ENCODE measurements around the gene TM7SF2.
"Not testable (repeated sequence)": the region's sequence is repeated elsewhere in the genome, so short reads cannot be mapped to it uniquely, and the experiment has no call there.

TM7SF2 gene

DNA sequence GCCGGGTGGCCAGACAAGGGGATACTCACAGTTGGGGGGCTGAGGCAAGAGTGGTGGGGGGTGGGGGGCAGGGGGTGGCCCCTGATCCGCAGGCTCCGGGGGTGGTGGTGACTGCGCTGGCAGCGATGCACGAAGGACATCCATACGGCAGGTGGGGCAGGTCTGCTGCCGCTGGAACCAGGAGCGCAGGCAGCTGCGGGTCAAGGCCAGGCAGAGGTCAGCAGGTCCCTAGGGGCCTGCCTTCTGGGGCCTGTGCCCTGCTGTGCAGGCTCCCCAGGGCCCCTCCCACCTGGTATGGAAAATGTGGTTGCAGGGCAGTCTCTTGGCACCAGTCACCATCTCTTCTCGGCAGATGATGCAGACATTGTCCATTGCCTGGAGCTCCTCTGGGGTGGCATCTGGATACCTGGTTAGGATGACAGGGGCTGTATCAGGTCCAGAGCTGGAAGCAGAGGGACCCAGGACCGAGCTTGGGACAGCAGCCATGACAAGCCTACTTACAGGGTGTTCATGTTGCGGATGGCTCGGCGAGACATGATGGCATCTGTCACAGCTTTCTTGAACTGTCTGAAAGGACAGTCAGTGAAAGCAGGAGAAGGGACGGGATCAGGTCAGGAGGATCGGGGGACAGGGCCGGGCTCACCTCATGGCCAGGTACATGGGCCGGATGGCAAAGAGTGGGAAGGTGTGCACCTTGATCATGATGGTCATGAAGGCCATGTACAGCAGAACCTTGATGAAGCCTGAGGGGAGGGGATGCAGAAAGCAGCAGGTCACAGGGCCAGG is 19.2 kb downstream of the TM7SF2 start:
- DNase-seq (ENCODE audit: low read depth), result no peak

DNA sequence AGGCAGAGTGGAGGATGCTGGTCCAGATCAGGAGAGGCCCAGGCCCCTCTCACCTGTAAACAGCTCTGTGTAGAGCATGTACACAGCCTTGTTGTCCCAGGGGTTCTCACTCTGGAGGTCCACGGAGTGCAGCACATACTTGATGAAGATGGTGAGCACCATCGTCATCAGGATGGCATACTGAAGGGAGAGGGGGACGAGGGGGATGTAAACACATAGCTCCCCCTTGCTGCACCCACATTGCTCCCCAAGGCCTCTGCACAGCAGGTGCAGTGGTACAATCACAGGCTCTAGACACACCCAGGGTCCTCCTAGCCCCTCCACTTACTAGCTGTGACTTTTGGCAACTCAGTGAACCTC is 19.7 kb downstream of the TM7SF2 start:
- no peak for DNase-seq (ENCODE audit: low read depth)

DNA sequence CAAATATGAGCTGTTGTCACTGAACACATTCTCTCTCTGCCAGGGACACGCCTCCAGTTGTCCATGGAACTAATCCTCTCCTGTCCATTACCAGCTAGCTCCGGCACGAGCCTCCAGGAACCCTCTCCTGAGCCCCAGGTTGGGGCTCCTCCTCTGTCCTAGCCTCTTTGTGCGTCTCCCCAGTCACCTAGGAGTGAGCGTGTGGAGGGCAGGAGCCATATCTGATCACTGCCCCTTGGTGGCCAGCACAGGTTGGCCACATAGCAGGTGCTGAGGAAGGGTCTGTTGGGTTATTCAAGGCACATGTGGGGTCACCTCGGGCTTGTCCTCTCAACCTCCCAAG is 20.2 kb downstream of the TM7SF2 start:
- DNase-seq (ENCODE audit: low read depth), result no peak

DNA sequence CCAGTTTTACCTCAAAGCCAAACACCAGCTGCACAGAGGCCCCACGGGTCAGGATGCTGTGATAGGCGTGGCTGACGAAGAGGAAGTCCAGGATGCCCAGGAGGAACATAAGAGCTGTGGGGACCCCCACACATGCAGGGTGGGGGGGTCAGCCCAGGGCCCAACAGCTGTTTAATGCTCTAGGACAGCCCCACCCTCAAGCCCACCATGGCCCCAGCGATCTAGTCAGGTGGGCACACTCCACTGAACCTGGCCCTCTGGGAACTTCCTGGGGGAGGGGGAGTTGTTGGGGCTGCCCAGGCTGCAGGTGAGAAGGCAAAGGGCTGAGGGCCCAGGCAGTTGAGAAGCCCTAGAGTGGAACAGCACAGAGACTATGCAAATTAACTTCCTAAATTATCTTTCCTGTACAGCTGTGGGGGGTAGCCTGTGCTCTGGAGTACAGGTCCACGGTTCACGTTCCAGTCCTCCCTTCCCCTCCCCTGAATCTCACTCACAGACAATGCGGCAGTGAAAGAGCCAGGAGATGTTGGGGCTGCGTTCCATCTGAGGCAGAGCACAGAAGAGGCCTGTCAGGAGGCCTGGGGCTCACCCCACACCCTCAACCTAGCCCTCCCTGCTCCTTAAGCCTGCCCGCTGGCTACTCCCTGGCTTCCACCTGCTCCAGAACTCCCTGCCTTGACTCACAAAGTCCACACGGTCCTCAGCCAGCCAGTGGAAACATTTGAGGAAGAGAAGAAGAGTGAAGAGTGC is 20.7 kb downstream of the TM7SF2 start:
- DNase-seq (ENCODE audit: low read depth), result no peak

DNA sequence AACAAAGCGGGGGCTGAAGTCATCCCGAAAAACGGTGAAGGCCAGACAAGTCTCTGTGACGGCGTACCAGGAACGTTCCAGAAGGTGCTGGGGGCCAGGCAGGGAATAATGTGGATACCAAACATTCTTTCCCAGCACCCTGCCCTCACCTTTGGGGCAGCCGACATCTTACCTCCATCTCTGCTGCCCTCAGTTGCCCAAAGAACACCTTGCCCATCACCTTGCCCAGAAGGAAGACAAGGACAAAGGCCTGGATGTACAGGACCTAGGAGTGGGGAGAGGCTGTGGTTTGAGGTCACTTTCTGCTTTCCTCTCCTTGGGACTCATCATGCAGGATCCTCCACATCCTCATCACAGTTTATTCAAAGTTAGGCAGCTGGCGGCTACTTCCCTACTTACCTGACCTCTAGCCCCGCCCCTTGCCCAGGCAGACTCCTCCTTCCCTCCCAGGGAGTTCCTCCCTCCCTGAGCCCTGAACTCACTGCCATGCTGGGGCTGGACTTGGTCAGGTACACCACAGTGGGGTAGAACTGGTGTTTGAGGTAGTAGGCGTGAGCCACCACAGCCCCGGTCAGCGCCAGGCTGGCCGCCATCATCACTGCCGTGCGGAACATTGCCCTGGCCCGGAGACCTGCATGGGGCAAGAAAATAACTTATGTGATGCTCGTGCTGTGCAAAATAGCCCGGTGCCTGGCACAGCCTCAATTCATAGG is 21.5 kb downstream of the TM7SF2 start:
- no peak for DNase-seq (ENCODE audit: low read depth)

DNA sequence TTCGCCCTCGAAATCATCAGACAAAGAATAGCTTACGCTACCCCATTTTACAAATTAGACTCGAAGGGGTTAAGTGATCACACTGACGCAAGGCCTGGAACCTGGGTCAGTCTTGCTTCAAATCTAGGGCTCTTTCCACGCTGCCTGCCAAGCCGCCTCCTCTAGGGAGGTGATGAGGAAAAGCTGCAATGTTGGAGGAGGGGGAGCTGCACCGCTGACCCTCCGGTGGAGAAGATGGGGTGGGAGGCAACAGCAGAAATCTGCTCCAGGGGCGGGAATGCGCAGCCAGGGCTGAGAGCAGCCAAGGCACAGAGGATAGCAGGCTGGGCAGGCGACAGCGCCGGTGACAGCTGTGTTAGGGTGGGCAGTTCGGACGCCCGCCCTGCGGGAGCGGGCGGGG is 22.1 kb downstream of the TM7SF2 start:
- no peak for DNase-seq (ENCODE audit: low read depth)

DNA sequence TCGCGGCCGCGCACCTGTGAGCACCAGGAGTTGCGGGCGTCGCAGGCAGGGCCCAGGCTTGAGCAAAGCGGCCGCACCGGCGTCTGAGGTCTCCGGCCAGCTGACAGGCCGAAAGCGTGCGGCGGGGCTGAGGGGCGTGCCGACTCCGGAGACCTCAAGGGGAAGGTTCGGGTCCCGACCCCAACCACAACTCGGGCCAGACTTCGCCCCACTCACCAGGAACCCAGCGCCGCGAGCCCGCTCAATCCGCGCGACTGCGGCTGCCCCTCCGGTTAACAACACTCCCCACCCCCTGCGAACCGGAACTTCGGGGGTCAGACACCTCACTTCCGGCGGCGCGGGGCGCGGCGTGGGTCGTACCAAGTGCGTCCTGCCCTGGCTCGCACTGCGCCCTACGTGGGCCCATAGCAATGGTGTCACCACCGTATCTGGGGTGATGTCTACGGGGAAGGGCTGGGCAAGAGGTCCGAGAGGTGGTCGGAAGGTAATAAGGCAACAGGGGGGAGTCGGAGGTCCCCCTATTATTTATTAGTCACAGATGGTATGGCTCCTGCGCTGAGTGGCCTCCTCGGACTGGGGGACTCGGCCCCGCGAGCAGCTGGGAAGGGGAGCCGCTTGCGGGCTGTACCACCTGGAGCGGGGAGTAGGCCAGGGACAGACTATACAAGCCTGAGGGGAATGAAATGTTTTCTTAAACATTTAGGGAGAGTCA is 22.7 kb downstream of the TM7SF2 start, which contains the start of gene SYVN1:
SYVN1 (minus strand) TSS at position 280 of the 712 bp plus-strand sequence. CDS start 918 bp downstream, outside the sequence.
- peak; percentile 88 for DNase-seq (ENCODE audit: low read depth)

DNA sequence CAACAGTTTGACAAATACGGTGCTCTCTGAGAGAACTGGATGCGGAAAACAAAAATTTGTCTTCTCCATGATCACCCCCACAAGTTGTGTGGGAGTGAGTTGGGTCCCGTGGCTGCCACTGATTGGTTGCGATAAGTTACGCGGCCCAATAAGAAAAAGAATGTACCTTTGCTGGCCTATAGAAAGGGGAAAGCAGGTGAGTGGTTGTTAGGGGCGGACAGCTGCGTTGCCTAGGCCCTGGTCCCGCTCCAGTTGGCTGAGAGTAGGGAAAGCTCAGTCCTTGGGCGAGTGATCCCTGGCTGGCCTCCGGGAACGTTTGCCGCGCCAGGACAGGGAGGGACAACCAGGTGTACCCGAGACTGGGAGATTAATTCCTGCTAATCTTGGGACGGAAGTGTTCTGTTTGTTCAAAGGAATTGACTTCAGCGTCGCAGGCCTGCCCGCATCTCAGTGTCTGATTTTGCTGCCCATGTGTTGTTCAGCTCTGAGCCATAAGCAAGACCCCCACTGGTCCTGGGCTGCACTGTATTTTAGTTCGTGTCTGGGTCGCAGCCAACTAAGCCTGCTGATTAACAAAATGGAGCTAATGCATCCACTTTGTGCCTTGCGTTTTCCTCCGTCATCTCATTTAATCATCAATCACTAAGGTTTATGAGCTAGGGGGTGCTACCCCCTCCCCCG is 23.4 kb downstream of the TM7SF2 start:
- no peak for DNase-seq (ENCODE audit: low read depth)

DNA sequence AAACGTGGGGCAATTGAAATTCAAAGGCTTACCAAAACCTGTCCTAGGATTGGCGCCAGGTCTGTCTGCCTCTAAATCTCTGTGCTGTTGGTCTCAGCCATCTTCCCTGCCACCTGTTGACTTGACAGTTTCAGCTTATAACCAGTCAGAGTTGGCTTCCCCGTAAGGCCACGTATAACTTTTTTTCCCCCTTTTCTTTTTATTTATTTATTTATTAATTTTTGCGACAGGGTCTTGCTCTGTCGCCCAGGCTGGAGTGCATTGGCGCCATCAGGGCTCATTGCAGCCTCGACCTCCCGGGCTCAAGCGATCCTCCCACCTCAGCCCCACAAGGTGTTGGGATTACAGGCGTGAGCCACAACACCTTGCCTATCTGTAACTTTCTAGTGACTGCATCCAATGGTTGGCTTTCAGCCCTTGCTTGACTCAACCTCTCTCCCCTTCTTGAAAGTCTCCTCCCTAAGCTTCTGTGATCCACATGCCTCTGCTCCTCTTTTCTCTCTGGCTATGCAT is 24.0 kb downstream of the TM7SF2 start:
- DNase-seq (ENCODE audit: low read depth), result no peak

DNA sequence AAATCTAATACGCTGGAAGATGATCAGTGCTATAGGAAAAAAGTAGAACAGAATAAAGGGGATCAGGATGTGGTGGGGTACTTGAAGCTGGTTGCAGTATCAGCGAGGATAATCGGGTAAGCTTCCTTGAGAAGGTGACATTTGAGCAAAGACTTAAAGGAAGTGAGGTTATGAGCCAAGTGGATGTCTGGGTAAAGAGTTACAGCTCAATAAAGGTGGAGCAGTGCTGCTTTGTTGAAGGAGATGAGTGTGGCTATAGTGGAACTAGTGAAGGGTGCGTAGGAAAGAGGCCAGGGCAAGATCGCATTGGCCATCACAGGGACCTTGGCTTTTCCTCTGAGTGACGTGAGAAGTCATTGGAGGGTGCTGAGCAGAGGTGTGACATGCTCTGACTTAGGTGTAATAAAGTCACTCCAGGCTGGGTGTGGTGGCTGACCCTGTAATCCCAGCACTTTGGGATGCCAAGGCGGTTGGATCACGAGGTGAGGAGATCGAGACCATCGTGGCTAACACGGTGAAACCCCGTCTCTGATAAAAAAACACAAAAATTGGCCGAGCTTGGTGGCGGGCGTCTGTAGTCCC is 24.9 kb downstream of the TM7SF2 start:
- DNase-seq (ENCODE audit: low read depth), result no peak

DNA sequence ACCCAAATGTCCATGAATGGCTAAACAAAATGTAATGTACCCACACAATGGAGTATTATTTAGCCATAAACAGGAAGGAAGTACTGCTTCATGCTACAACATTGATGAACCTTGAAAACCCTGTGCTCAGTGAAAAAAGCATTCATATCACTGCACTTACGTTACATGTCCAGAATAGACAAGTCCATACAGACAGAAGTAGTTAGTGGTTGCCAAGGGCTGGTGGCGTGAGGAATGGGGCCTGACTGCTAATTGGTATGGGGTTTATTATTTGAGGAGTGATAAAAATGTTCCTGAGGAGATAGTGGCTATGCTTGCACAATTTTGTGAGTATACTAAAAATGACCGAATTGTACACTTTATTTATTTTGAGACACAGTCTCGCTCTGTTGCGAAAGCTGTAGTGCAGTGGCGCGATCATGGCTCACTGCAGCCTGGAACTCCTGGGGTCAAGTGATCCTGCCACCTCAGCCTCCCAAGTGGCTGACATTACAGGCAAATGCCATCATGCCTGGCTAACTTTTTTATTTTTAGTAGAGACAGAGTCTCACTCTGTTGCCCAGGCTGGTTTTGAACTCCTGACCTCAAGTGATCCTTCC is 30.3 kb downstream of the TM7SF2 start:
- DNase-seq (ENCODE audit: low read depth), result no peak

DNA sequence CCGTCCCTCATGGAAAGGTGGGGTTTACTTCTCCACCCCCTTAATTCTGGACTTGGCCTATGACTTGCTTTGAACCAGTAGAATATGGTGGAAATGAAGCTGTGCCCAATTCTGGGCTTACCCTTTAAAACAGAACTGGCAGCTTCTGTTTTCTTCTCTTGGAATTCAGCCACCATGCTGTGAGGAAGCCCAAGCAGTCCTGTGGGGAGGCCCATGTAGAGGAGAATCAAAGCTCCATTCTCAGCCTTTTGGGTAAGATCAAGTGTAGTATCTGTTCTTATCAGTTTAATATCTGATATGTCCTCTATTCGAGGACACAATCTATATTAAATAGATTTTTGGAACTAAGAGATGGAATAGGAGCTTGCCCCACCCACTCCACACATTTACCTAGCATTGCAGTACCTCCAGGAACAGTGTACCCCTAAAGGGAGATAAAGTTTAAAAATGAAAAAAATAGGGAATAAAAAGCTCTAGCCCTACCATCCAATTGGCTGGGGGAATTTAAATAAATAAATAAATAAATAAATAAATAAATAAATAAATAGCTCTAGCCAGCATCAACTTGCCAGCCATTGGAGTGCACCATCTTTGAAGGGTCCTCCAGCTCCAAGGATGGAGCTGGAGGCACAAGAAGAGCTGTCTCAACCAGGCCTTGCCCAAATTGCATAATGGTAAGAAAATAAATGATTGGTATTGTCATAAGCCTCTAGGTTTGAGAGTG is 35.8 kb downstream of the TM7SF2 start:
- no peak for DNase-seq (ENCODE audit: low read depth)

DNA sequence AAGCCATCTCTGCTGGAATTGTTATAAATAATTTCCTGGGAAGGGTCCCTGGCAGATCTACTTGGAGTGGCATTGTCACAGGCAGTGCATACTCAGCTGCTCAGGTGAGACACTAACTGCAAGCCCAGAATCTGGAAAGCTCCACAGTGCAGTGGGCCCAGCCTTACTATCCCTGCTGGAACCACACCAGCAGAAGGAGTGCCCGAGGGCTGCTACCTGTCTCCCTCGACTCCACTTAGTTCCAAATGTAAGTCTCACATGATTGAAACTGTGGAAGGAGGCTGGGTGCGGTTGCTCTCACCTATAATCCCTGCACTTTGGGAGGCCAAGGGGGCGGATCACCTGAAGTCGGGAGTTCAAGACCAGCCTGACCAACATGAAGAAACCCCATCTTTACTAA is 37.0 kb downstream of the TM7SF2 start:
- no peak for DNase-seq (ENCODE audit: low read depth)

DNA sequence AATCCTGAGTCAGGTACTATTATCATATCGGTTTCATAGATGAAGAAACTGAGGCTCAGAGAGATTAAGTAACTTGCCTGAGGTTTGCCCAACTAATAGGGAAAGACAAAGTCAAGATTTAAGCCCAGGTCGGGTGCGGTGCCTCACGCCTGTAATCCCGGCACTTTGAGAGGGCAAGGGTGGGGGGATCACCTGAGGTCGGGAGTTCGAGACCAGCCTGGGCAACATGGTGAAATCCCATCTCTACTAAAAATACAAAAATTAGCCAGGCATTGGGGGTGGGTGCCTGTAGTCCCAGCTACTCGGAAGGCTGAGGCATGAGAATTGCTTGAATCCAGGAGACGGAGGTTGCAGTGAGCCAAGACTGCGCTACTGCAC is 38.4 kb downstream of the TM7SF2 start:
- not testable (repeated sequence) for DNase-seq (ENCODE audit: low read depth)

DNA sequence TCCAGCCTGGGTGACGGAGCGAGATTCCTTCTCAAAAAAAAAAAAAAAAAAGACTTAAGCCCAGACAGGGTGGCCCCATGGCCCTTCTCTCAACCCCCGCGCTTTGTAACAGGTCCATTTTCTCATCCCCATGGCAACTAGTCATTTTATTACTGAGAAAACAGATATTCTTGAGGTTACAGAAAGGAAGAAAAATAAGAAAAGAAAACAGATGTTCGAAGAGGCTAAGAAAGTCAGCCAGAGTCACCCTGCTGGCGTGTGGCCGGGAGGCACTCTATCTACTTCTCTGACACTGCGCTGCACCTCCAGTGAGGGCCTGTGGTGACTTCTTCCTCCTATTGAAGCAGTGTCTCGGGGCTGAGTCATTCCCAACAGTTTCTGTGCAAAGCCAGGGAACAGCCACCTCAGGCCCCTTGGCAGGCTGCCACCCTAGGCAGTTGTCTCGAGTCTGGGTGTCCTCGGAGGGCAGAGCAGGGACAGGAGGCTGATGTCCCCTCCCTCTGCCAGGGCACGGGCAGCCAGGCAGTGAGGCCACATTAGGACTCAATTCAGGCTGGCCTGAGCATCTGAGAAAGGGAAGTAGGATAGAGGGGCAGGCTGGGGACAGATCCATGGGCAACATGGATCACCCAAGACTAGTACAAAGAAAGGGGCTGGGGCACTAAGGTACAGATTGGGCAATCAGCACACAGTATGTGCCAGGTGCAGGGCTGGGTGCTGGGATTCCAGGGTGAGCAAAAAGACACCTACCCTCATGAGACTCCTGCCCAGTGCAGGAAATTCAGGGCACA is 39.0 kb downstream of the TM7SF2 start:
- no peak for DNase-seq (ENCODE audit: low read depth)

DNA sequence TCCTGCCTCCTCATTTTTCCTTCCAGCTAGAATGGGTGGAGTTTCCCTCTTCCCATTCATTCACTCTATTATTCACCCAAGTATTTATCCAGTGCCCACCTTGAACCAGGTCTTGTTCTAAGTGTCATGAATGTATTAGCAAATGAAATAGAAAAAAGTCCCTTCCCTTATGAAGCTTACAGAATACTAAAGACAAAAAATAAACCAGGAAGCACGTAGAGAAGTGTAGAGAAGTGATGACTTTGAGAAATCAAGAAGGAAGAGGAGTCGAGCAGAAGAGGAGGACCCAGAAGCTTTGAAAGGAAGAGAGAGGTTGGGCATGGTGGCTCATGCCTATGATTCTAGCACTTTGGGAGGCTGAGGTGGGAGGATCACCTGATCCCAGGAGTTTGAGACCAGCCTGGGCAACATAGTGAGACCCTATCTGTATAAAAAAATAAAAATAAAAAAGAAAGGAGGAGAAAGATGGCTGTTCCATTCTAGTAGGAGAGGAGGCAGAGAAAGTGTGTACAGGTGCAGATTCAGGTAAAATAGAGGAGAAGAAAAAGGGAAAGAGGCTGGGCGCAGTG is 39.7 kb downstream of the TM7SF2 start:
- DNase-seq (ENCODE audit: low read depth), result no peak

DNA sequence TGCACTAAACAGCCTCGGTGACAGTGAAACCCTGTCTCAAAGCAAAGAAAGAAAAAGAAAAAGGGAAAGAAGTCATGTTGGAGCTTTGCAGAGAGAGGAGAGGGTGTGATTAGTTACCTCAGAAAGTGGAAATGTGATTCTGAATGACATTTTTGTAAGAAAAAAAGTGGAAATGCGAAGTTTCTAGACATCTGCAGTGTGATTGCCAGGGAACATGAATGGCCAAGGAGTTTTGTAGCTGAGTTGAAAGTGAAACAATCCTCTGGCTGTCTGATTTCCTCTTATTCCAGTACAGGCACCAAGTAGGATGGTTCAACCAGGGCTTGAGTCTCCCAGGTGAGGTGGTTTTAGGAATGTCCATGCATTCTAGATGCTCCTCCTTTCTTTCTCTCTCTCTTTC is 40.5 kb downstream of the TM7SF2 start:
- DNase-seq (ENCODE audit: low read depth), result no peak

DNA sequence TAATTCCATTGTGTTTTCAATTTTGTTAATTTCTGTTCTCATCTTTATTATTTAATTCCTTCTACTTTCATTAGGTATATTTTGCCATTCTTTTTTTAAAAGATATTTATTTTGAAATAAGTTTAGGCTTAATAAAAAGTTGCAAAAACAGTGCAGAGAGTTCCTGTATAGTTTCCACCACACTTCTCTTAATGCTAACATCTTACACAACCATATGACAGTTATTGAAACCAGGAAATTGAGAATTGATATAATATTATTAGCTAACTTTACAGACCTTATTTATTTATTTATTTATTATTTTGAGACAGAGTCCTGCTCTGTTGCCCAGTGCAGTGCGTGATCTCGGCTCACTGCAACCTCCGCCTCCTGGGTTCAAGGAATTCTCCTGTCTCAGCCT is 44.6 kb downstream of the TM7SF2 start:
- DNase-seq (ENCODE audit: low read depth), result no peak

DNA sequence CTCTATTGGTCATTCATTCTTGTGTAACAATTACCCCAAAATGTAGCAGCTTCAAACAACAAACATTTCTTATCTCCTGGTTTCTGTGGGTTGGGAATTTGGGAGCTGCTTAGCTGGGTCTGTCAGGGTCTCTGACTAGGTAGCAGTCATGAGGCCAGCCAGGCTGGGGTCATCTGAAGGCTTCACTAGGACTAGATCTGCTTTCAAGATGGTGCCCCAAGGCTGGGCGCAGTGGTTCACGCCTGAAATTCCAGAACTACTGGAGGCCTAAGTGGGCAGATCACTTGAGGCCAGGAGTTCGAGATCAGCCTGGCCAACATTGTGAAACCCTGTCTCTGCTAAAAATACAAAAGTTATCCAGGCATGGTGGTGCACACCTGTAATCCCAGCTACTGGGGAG is 45.3 kb downstream of the TM7SF2 start:
- no peak for DNase-seq (ENCODE audit: low read depth)

All from stimulated activated CD8-positive, alpha-beta memory T cell treated with anti-CD3 and anti-CD28 coated beads, Interleukin-15, amount 100 ng/mL, for 24 hours (primary cell).